Stimulated activated effector memory CD8-positive, alpha-beta T cell treated with anti-CD3 and anti-CD28 coated beads, Interleukin-12 subunit alpha, Interleukin-12 subunit beta, amount 100 ng/mL, for 72 hours (primary cell): ENCODE data around the gene ABLIM2.

Experiments
- ATAC-seq: fragments of 150-1000 bp; cut with Tn5 transposase; 2 replicates; pipeline ENCODE4 v1.10.0; 2021
- DNase-seq, 2 donors: peaks; one replicate each; pipeline ENCODE4 v3.0.0; 2021 to 2022; ENCODE audit warnings: low spot score in 2 of 2
- H3K27ac Mint-ChIP-seq: one replicate; pipeline ENCODE4 v1.8.0; 2022; ENCODE audit warnings: mild to moderate bottlenecking, mixed read lengths
- H3K36me3 Mint-ChIP-seq: one replicate; pipeline ENCODE4 v1.8.0; 2022; ENCODE audit warnings: mild to moderate bottlenecking, mixed read lengths
- H3K4me1 Mint-ChIP-seq: one replicate; pipeline ENCODE4 v1.8.0; 2022; ENCODE audit warnings: mixed read lengths
- H3K4me3 Mint-ChIP-seq: one replicate; pipeline ENCODE4 v1.8.0; 2022; ENCODE audit warnings: mild to moderate bottlenecking, mixed read lengths
- H3K9me3 Mint-ChIP-seq: one replicate; pipeline ENCODE4 v1.8.0; 2022; ENCODE audit warnings: mixed read lengths

ABLIM2 gene

DNA sequence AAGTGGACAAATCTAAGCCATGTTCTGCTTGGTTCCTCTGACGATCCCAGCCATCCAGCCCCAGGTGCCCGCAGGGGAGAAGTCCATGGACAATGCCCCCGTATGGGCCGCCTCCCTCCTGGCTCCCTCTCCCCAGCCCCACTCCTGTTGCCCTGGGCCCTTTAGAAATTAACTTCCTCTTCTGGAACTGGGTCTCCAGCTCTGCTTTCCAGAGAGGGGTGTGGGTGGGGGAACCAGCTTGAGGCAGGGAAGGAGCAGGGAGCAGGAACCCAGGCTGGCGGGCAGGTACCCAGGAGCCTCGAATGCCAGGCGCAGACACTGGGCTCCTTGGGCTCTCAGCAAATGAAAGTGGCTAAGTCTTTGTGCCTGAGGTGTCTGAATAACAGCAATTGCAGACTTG is 12.7 kb upstream of the ABLIM2 start:
- Mint-ChIP-seq H3K36me3 (no peaks in the 10 kb centered on the region), H3K9me3 (no peaks in the 10 kb centered on the region), H3K4me3 (peak overlapping the region; percentile 13), H3K4me1 (peaks cover 9% of the 10 kb centered on the region), H3K27ac (no peak overlapping the region)
- ATAC-seq = no peak
- no peak for DNase-seq

- Mint-ChIP-seq H3K36me3 (no peaks in the 10 kb centered on the region), H3K9me3 (no peaks in the 10 kb centered on the region), H3K4me3 (no peak overlapping the region), H3K27ac (no peak overlapping the region), H3K4me1 (peaks cover 9% of the 10 kb centered on the region)
- ATAC-seq = no peak
- no peak for DNase-seq
Observed at GRCh38 chr4:8170341-8170740, 11.7 kb upstream of the ABLIM2 start.

- DNase-seq (no peak), ATAC-seq (no peak)
- no peaks in the 10 kb centered on the region for H3K9me3 Mint-ChIP-seq
- H3K4me3 Mint-ChIP-seq = no peak overlapping the region
- H3K36me3 Mint-ChIP-seq = no peaks in the 10 kb centered on the region
- H3K27ac Mint-ChIP-seq = no peak overlapping the region
- peaks cover 9% of the 10 kb centered on the region for H3K4me1 Mint-ChIP-seq
Observed at GRCh38 chr4:8169763-8170162, 11.2 kb upstream of the ABLIM2 start.

GRCh38 chr4:8168832-8169598 is 10.4 kb upstream of the ABLIM2 start:
- DNase-seq (no peak), ATAC-seq (no peak)
- H3K27ac Mint-ChIP-seq = no peak overlapping the region
- H3K4me3 Mint-ChIP-seq = no peak overlapping the region
- H3K36me3 Mint-ChIP-seq = no peaks in the 10 kb centered on the region
- no peaks in the 10 kb centered on the region for H3K9me3 Mint-ChIP-seq
- H3K4me1 Mint-ChIP-seq = peaks cover 9% of the 10 kb centered on the region

GRCh38 chr4:8168232-8168631 is 9.6 kb upstream of the ABLIM2 start:
- no peak for ATAC-seq
- Mint-ChIP-seq H3K9me3 (no peaks in the 10 kb centered on the region), H3K4me3 (no peak overlapping the region), H3K4me1 (peaks cover 9% of the 10 kb centered on the region), H3K36me3 (no peaks in the 10 kb centered on the region), H3K27ac (no peak overlapping the region)
- no peak for DNase-seq

DNA sequence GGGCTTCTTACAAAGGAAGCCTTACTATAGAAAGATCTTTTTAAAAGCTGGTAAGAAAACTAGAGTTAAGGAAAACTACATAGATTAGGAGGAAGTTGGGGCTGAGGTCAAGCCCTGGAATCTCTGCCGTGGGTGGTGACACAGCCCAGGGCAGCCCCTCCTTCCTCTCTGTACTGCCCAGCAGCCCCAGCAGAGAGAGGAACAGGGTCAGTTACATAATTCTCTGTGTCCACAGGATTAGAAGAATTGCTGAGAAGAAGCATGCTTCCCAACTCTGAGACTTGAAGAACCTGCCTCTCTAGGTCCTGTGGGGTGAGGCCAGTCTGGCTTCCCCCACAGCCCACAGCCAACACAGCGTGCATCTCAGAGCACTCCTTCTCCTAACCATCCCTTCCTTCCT is 9.2 kb upstream of the ABLIM2 start:
- DNase-seq = no peak
- no peak for ATAC-seq
- H3K36me3 Mint-ChIP-seq = no peaks in the 10 kb centered on the region
- H3K4me1 Mint-ChIP-seq = peaks cover 9% of the 10 kb centered on the region
- no peaks in the 10 kb centered on the region for H3K9me3 Mint-ChIP-seq
- H3K4me3 Mint-ChIP-seq = no peak overlapping the region
- H3K27ac Mint-ChIP-seq = no peak overlapping the region

DNA sequence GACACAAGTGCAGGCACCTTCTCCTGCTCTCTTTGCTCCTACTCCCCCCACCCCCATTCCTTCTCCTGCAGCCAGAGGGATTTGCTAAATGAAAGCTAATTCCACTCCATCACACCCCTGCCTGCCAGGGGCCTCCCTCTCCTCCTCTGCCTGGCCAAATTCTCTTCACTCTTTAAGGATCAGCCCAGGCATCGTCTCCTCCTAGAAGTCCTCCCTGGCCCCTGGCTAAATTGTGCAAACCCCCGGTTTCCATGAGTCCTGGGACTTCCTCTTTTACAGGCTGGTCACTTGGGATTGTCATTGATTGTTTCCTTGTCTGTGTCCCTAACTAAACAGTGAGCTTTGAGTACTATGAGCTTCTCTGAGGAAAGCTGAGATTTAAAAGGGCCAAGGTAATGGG is 8.7 kb upstream of the ABLIM2 start:
- Mint-ChIP-seq H3K27ac (no peak overlapping the region), H3K36me3 (no peaks in the 10 kb centered on the region), H3K9me3 (no peaks in the 10 kb centered on the region), H3K4me1 (peaks cover 9% of the 10 kb centered on the region), H3K4me3 (no peak overlapping the region)
- DNase-seq (no peak), ATAC-seq (no peak)

- no peaks in the 10 kb centered on the region for H3K4me1 Mint-ChIP-seq
- ATAC-seq (no peak), DNase-seq (no peak)
- no peaks in the 10 kb centered on the region for H3K9me3 Mint-ChIP-seq
- H3K4me3 Mint-ChIP-seq = no peak overlapping the region
- no peaks in the 10 kb centered on the region for H3K36me3 Mint-ChIP-seq
- H3K27ac Mint-ChIP-seq = no peak overlapping the region
Observed at GRCh38 chr4:8165374-8165896, 6.8 kb upstream of the ABLIM2 start.

- Mint-ChIP-seq H3K27ac (peak overlapping the region; percentile 48), H3K9me3 (no peaks in the 10 kb centered on the region), H3K36me3 (no peaks in the 10 kb centered on the region), H3K4me1 (peaks cover 3% of the 10 kb centered on the region), H3K4me3 (no peak overlapping the region)
- DNase-seq = no peak
- no peak for ATAC-seq
Observed at GRCh38 chr4:8164687-8165086, 6.1 kb upstream of the ABLIM2 start.

DNA sequence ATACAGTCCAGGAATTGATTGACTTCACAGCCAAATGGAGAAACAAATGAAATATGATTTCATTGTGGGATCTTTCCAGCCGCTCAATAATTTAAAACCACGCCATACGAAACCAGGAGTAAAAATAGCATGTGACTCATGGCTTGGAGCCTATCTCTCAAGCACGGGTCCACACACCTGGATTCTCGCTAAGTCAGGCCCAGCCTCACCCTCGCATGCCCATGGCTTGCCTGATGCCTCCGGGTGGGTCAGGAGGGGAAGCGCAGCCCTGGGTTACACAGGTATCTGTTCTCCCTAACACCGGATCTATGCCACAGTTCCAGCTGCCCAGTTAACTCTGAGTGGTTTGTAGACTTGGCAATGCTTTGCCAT is 5.6 kb upstream of the ABLIM2 start:
- Mint-ChIP-seq H3K36me3 (no peaks in the 10 kb centered on the region), H3K4me3 (no peak overlapping the region), H3K27ac (peak overlapping the region; percentile 48), H3K4me1 (peaks cover 8% of the 10 kb centered on the region), H3K9me3 (no peaks in the 10 kb centered on the region)
- no peak for DNase-seq
- no peak for ATAC-seq

DNA sequence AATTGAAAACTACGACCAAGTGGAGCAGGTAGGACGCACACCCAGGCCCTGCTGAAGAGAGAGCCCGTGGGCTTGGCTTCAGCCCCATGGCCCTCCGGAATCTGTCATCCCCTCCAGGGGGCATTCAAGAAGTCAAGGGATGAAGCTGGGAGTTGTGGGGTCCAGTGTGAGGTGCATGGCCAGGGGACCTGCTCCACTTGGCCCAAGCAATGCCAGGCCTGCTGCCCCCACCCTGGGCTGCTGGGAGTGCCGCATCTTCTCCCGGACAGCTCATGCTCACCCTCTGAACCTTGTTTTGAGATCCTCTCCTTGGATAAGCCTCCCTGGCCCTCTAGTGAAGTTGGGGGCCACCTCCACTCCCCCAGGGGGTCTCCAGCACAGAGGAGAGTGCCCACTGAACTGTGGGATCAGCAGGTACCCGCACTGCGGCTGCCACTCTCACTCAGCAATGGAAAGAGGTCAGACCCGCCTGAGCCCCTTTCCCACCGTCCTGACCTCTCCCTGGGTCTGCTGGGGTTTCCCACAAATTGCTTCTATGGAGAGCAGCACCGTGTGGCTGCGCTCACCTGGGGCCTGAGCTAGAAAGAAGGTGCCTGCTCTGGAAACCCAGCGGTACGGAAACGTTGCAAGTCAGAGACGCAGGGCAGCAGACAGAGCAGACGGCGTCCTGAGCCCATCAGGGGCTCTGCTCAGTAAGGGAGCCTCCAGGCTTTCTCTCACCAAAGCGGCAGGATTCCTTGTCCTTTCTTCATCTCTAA is 5.0 kb upstream of the ABLIM2 start:
- no peak for ATAC-seq
- no peaks in the 10 kb centered on the region for H3K9me3 Mint-ChIP-seq
- no peak overlapping the region for H3K4me3 Mint-ChIP-seq
- peaks cover 14% of the 10 kb centered on the region for H3K4me1 Mint-ChIP-seq
- peak overlapping the region; percentile 48 for H3K27ac Mint-ChIP-seq
- no peak for DNase-seq
- no peaks in the 10 kb centered on the region for H3K36me3 Mint-ChIP-seq

DNA sequence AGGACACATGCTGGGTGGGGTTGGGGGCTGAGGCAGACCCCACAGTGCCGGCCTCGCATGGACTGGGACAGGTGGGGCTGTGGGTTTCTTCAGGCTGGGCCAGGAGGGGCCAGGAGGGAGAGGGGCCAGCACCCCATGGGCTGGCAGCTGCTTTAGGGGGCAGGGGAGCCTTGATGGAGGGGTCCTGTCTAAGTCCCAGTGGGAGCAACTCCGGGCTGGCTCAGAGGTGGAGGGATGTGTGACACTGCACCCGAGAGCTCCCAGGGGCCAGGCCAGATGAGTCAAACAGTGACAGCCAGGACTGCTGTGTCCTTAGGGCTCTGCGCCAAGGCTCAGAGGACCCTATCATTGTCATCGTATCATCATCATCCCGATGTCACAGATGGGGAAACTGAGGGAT is 4.4 kb upstream of the ABLIM2 start:
- H3K4me1 Mint-ChIP-seq = peaks cover 14% of the 10 kb centered on the region
- no peaks in the 10 kb centered on the region for H3K9me3 Mint-ChIP-seq
- H3K36me3 Mint-ChIP-seq = no peaks in the 10 kb centered on the region
- H3K4me3 Mint-ChIP-seq = no peak overlapping the region
- H3K27ac Mint-ChIP-seq = no peak overlapping the region
- no peak for ATAC-seq
- DNase-seq = no peak

DNA sequence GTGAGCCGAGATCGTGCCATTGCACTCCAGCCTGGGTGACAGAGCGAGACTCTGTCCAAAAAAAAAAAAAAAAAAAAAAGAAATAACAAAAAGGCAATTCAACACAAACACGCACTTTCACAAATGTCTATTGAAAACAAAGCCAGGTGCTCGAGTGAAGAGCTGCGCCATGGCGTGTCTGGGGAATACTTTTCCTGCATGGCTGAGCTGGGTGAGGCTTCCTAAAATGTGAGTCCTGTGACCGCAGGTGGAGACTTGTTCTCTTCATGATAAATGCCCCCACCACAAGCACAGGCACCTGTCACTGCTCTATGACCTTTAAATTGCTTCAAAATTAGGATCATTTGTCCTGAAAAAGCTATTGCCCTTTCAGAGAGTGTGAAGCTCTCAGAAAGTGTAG is 4.0 kb upstream of the ABLIM2 start:
- Mint-ChIP-seq H3K4me3 (no peak overlapping the region), H3K36me3 (no peaks in the 10 kb centered on the region), H3K4me1 (peaks cover 16% of the 10 kb centered on the region), H3K9me3 (no peaks in the 10 kb centered on the region), H3K27ac (no peak overlapping the region)
- no peak for DNase-seq
- ATAC-seq = no peak

DNA sequence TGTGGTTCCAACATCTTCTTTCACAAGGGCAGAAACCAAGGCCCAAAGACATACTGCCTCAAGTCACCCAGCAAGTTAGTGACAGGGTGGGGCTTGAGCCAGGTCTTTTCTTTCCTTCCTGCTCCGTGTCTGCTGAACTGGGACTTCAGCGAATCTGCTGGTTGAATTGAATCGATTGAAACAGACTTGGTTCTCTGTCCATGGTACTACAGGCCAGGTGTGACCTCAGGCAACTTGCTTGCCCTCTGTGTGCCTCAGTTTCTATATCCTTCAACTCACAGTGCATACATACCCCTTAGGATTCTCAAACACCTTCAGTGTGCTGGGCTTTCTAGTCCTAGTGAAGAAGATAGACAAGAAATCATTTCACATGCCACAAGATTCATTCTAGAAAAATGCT is 2.0 kb upstream of the ABLIM2 start:
- Mint-ChIP-seq H3K4me1 (peaks cover 23% of the 10 kb centered on the region), H3K36me3 (no peaks in the 10 kb centered on the region), H3K4me3 (peak overlapping the region; percentile 99), H3K27ac (no peak overlapping the region), H3K9me3 (no peaks in the 10 kb centered on the region)
- no peak for DNase-seq
- ATAC-seq = no peak

GRCh38 chr4:8160233-8160560 is 1.6 kb upstream of the ABLIM2 start:
- no peak for ATAC-seq
- Mint-ChIP-seq H3K4me3 (peak overlapping the region; percentile 99), H3K27ac (no peak overlapping the region), H3K36me3 (no peaks in the 10 kb centered on the region), H3K9me3 (no peaks in the 10 kb centered on the region), H3K4me1 (peaks cover 27% of the 10 kb centered on the region)
- no peak for DNase-seq

DNA sequence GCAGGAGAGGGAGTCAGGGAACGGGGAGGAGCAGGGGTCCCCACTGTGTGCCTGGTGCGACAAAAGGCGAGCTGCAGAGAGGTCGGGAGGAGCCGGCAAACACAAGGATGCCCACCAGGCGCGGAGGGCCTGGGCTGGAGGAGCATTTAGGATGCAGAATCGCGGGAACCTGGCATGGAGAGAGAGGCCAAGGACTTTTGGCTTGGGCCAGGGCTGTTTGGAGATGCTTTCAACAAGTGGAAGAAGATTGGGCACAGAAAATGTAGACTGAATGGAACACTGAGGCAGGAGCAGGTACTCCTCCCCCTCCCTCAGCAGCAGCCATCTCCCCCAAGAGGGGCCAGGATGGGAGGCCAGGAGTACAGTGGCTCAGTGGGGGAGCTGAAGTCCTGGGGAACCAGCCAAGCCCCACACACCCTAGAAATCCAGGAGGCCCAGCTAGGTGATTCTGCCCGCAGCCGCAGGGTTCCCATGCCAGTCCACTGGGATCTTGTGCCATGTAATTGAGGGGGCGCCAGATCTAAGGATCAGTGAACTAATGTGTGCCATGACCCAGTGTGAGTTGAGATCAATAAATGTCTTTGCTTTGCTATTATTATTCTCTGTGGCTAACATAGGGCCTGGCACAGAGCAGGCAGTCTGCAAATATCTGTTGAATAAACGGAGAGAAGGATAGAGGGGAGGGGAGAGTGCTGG is 1.1 kb upstream of the ABLIM2 start:
- DNase-seq = no peak
- no peaks in the 10 kb centered on the region for H3K9me3 Mint-ChIP-seq
- peaks cover 27% of the 10 kb centered on the region for H3K4me1 Mint-ChIP-seq
- no peak for ATAC-seq
- peak overlapping the region; percentile 97 for H3K27ac Mint-ChIP-seq
- H3K4me3 Mint-ChIP-seq = peak overlapping the region; percentile 99
- no peaks in the 10 kb centered on the region for H3K36me3 Mint-ChIP-seq
